Memory B cell (primary cell): Measurements from ENCODE around the gene TRIM63.

ENCODE experiments used
- ATAC-seq: fragments of 150-1000 bp; cut with Tn5 transposase; 2 replicates; pipeline ENCODE4 v1.10.0; 2021; ENCODE audit warnings: low read depth, mild to moderate bottlenecking, moderate library complexity
- DNase-seq, 2 donors: peaks; one replicate each; pipeline ENCODE4 v3.0.0; 2022; ENCODE audit warnings: low spot score in 2 of 2
- H3K27ac Mint-ChIP-seq: one replicate; pipeline ENCODE4 v1.8.0; 2022; ENCODE audit warnings: mild to moderate bottlenecking, moderate library complexity, mixed read lengths
- H3K27me3 Mint-ChIP-seq: one replicate; pipeline ENCODE4 v1.8.0; 2022; ENCODE audit warnings: mixed read lengths
- H3K36me3 Mint-ChIP-seq: one replicate; pipeline ENCODE4 v1.8.0; 2022; ENCODE audit warnings: mild to moderate bottlenecking, mixed read lengths
- H3K4me1 Mint-ChIP-seq: one replicate; pipeline ENCODE4 v1.8.0; 2022; ENCODE audit warnings: mixed read lengths
- H3K4me3 Mint-ChIP-seq: one replicate; pipeline ENCODE4 v1.8.0; 2022; ENCODE audit warnings: mild to moderate bottlenecking, moderate library complexity, mixed read lengths
- H3K9me3 Mint-ChIP-seq: one replicate; pipeline ENCODE4 v1.8.0; 2022; ENCODE audit warnings: mixed read lengths

Gene TRIM63

DNA sequence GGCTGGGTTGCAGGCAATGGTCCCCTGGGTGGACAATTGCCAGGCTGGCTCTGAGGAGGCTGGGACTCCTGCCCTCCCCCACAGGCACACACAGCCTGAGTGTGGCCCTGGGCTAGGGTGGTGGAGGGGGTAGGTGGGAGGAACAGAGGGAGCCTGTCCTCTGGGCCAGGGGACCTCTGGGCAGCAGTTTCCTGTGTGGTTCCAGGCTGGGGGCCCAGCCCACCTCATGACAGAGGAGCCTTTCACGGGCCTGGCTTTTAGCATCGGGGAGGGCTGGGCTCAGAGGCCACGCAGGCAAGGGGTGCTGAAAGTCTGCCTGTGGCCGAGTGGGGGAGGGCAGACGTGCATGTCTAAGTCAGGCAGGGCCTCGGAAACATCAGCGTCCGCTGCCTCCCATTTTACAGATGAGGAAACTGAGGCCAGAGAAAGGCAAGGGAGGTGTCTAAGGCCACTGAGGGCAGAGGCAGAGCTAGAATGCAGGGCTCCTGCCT lies 38.9 kb downstream of the TRIM63 start:
- Mint-ChIP-seq H3K27me3 (peaks cover 8% of the 10 kb centered on the region), H3K36me3 (no peaks in the 10 kb centered on the region), H3K9me3 (no peaks in the 10 kb centered on the region), H3K4me1 (no peaks in the 10 kb centered on the region), H3K4me3 (no peak overlapping the region), H3K27ac (no peak overlapping the region)
- no peak for DNase-seq
- ATAC-seq, result no peak

DNA sequence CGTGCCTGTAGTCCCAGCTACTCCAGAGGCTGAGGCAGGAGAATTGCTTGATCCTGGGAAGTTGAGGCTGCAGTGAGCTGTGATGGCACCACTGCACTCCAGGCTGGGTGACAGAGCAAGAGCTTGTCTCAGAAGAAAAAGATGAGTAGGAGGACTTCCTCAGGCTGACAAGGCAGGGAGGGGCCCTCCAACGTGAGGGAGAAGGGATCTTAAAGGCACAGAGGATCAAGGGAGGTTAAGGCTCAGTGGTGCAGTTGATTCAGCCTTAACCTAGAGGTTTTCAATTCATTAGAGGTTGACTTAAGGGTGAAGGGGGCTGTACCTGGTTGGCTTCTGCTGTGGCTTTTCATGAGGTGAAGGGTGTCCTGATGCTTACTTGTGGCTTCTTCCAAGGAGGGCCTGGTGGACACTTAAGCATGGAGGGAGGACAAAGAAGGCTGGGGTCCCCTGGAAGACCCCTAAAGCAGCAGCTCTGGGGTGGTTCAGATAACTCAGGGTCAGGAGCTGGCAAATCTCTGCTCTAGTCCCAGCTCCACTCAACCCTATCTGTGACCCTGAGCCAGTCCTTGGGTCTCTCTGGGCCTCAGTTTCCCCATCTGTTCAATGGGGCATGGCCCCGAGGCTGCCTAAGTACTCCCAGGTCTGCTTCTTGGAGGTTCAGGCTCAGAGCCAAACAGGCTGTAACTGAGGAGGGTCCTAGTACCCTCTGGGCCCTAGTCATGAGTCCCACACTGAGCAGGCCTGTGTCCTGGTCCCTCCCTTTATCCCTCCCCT lies 39.5 kb downstream of the TRIM63 start:
- H3K27me3 Mint-ChIP-seq, result peaks cover 8% of the 10 kb centered on the region
- no peaks in the 10 kb centered on the region for H3K36me3 Mint-ChIP-seq
- H3K4me1 Mint-ChIP-seq, result no peaks in the 10 kb centered on the region
- no peak overlapping the region for H3K4me3 Mint-ChIP-seq
- DNase-seq, result no peak
- no peaks in the 10 kb centered on the region for H3K9me3 Mint-ChIP-seq
- no peak overlapping the region for H3K27ac Mint-ChIP-seq
- ATAC-seq, result no peak

DNA sequence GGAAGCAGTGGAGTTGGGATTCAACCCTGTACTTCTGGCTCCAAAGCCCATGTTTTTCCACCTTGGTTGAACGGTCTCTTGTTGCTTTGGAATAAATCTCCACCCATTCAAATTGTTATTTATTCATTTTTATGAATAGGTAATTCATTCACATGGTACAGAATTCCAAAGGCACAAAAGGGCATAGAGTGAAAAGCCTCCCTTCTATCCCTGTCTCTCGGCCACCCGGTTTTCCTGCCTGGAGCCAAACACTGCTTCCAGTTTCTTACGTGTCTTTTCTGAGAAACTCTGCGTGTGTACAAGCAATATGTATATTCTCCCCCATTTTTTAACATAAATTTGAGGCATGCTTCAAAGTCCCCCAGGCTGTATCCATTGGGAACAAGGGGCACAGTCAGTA lies 41.9 kb downstream of the TRIM63 start:
- no peak for ATAC-seq
- peaks cover 9% of the 10 kb centered on the region for H3K27me3 Mint-ChIP-seq
- no peak for DNase-seq
- H3K9me3 Mint-ChIP-seq, result no peaks in the 10 kb centered on the region
- H3K4me3 Mint-ChIP-seq, result no peak overlapping the region
- H3K27ac Mint-ChIP-seq, result no peak overlapping the region
- no peaks in the 10 kb centered on the region for H3K4me1 Mint-ChIP-seq
- no peaks in the 10 kb centered on the region for H3K36me3 Mint-ChIP-seq

DNA sequence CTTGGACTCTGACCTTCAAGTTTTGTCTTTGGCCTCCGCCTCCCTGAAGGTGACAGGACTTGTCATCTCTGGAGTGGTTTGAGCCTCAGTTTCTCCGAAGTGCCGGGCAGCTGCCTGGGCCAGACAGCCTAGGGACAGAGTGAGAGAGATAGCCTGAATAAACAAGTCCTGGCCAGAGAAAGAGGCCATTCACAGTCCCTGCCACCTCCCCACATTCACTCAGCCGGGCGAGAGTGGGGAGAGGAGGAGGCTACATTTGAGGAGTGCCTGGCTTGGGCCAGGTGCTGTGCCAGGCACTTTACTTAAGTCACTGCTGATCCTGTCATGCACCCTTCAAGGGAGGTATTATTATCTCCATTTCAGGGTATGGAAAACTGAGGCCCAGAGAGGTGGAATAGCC lies 42.4 kb downstream of the TRIM63 start:
- H3K4me1 Mint-ChIP-seq, result no peaks in the 10 kb centered on the region
- H3K27me3 Mint-ChIP-seq, result peaks cover 9% of the 10 kb centered on the region
- H3K4me3 Mint-ChIP-seq, result no peak overlapping the region
- no peak for DNase-seq
- H3K36me3 Mint-ChIP-seq, result no peaks in the 10 kb centered on the region
- H3K27ac Mint-ChIP-seq, result no peak overlapping the region
- no peaks in the 10 kb centered on the region for H3K9me3 Mint-ChIP-seq
- no peak for ATAC-seq

DNA sequence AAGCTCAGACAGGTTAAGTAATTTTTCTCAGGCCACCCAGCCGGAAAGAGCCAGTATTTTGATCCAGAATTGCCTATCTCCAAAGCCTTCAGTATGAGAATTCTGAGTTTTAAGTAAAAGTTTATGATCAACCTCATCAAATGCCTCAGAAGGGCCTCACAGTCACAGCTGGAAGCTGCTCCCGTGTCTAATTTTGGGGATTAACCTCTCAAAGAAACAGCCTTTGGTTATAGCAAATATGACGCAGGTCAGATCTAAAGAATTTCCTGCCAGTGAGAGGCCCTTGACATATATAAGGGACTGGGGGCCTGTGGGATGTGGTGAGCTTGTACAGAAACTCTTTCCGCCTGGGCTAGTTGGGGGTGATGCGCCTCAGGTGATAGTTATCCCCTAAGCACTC lies 43.6 kb downstream of the TRIM63 start:
- H3K36me3 Mint-ChIP-seq, result no peaks in the 10 kb centered on the region
- H3K4me1 Mint-ChIP-seq, result no peaks in the 10 kb centered on the region
- H3K27ac Mint-ChIP-seq, result no peak overlapping the region
- H3K9me3 Mint-ChIP-seq, result no peaks in the 10 kb centered on the region
- DNase-seq (no peak), ATAC-seq (no peak)
- no peak overlapping the region for H3K4me3 Mint-ChIP-seq
- peaks cover 6% of the 10 kb centered on the region for H3K27me3 Mint-ChIP-seq

DNA sequence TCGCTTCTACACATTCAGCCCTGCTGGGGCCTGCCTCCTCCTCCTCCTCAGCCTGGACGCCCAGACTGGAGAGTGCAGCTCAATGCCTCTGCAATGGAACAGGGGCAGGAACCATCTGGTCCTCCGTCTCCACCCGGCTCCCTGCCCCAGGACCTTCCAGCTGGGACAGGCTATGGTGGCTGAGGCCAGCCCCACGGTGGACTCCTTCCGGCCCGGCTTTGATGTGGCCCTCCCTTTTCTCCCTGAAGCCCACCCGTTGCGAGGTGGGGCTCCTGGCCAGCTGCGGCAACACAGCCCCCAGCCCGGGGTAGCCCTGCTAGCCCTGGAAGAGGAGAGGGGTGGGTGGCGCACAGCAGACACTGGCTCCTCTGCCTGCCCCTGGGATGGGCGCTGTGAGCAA lies 44.4 kb downstream of the TRIM63 start:
- H3K9me3 Mint-ChIP-seq, result no peaks in the 10 kb centered on the region
- DNase-seq (no peak), ATAC-seq (no peak)
- peaks cover 6% of the 10 kb centered on the region for H3K27me3 Mint-ChIP-seq
- no peaks in the 10 kb centered on the region for H3K4me1 Mint-ChIP-seq
- no peaks in the 10 kb centered on the region for H3K36me3 Mint-ChIP-seq
- no peak overlapping the region for H3K27ac Mint-ChIP-seq
- H3K4me3 Mint-ChIP-seq, result no peak overlapping the region

DNA sequence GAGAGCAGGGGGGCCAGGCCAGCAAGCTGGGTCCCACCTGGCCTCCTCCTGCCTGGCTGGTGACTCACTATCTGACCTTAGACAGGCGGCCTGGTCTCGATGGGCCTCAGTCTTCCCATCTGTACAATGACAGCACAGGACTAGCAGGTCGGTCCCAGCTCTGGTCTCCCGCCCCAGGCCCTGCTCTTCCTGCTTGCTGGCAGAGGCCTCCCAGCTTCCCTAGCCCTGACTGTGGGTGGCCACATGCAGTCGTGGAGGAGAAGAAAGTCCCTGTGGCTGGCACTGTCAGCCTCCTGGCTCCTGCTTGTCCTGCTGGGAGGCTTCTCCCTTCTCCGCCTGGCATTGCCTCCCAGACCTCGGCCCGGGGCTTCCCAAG lies 45.0 kb downstream of the TRIM63 start:
- DNase-seq, result no peak
- no peak for ATAC-seq
- Mint-ChIP-seq H3K27ac (no peak overlapping the region), H3K36me3 (no peaks in the 10 kb centered on the region), H3K4me3 (no peak overlapping the region), H3K4me1 (no peaks in the 10 kb centered on the region), H3K9me3 (no peaks in the 10 kb centered on the region), H3K27me3 (peaks cover 4% of the 10 kb centered on the region)

DNA sequence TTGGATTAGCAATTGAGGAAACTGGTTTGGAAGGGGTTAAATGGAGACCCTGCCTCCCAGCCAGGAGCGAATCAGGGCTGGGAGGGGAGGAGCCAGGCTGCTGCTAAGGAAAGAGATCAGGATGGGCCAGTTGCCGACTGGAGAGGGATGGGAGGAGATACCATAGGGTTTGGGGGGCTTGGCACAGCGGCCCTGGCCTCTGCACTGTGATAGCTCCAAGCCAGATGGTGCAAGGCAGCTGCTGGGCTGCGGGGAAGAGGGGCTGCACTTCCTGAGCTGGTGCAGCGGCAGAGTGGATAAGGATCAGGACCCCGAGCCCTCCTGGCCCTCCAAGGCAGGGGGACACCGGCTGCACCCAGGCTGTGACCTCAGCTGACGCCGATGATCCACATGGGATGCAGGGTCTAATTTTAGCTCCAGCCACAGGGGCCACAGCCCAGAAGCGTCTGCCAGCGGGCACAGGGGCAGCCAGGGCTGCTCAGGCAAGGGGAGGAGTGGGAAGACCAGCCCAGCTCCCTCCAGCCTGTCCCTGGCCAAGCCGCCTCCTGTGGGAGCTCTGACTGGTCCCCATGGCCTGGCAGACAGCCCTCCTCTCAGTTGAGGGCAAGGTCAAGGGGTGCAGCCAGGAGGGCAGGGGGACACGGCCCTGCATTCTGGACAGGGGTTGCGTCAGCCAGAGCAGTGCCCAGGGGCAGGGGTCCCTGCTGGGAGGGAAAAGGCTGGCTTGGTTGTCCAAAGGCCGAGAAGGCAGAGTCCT lies 45.6 kb downstream of the TRIM63 start, which contains the start of gene EXTL1:
Gene EXTL1 (plus strand): TSS at position 129 of the 757 bp plus-strand sequence. CDS start 872 bp downstream, outside the sequence.
- no peaks in the 10 kb centered on the region for H3K4me1 Mint-ChIP-seq
- H3K9me3 Mint-ChIP-seq, result no peaks in the 10 kb centered on the region
- DNase-seq, result no peak
- H3K27ac Mint-ChIP-seq, result no peak within 1 kb of the TSS
- ATAC-seq, result no peak
- H3K4me3 Mint-ChIP-seq, result no peak within 1 kb of the TSS
- H3K36me3 Mint-ChIP-seq, result no peaks in the 10 kb centered on the region
- peaks cover 4% of the 10 kb centered on the region for H3K27me3 Mint-ChIP-seq

DNA sequence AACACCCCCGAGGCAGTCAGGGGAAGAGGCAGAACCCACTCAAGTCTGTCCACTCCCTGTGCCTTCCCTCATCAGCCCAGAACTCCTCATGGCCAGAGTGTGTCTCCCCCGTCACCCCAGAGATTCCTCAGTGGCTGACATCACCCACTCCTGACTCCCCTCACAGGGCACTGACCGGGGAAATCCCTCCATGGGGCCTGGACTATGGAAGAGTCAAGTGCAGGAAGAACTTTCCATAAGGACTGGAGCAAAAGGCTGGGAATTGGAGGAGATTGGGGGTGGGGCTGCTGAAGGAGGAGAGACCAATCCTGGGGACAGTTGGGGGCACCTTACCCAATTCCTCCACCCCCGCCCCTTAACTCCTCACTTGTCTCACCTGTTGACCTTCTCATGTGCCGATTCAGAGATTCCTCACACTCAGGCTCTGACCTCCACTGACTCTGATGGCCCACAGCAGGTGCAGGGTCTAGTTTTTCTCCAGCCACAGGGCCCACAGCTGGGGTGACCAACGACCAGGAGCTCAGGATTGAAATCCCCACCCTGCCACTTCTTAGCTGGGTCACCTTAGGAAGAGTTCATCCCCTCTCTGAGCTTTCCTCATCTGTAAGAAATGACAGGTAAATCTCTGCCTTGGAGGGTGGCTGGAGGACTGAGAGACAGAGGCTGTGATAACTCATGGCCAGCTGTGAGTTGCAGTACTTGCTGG lies 46.3 kb downstream of the TRIM63 start:
- Mint-ChIP-seq H3K4me1 (no peaks in the 10 kb centered on the region), H3K36me3 (no peaks in the 10 kb centered on the region)

DNA sequence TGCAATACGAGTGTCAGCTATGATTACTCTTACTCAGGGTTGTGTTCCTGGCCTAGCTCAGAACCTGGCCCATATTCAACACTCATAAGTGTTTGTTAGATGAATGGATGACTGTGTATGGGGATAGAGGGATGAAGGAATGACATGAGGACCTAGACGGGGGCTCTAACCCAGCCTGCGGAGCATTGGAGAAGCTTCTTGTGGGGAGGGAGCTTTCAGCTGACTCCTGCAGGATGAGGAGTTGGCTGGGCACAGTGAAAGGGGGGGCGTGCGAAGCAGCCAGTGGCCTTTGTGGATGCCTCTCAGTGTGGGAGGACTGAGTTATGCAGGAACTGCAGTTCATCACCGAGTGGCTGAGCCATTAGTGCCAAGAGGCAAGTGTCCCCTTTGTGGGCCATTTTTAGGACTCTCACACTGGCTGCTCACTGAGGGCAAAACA lies 47.1 kb downstream of the TRIM63 start:
- Mint-ChIP-seq H3K4me1 (no peaks in the 10 kb centered on the region), H3K4me3 (no peak overlapping the region), H3K9me3 (no peaks in the 10 kb centered on the region), H3K36me3 (no peaks in the 10 kb centered on the region), H3K27me3 (peaks cover 4% of the 10 kb centered on the region), H3K27ac (no peak overlapping the region)
- ATAC-seq, result no peak
- DNase-seq, result no peak

More for the DNA sequence above, 46.3 kb downstream of the TRIM63 start:
- Mint-ChIP-seq H3K4me3 (no peak overlapping the region), H3K9me3 (no peaks in the 10 kb centered on the region), H3K27me3 (peaks cover 4% of the 10 kb centered on the region), H3K27ac (no peak overlapping the region)
- DNase-seq (no peak), ATAC-seq (no peak)

DNA sequence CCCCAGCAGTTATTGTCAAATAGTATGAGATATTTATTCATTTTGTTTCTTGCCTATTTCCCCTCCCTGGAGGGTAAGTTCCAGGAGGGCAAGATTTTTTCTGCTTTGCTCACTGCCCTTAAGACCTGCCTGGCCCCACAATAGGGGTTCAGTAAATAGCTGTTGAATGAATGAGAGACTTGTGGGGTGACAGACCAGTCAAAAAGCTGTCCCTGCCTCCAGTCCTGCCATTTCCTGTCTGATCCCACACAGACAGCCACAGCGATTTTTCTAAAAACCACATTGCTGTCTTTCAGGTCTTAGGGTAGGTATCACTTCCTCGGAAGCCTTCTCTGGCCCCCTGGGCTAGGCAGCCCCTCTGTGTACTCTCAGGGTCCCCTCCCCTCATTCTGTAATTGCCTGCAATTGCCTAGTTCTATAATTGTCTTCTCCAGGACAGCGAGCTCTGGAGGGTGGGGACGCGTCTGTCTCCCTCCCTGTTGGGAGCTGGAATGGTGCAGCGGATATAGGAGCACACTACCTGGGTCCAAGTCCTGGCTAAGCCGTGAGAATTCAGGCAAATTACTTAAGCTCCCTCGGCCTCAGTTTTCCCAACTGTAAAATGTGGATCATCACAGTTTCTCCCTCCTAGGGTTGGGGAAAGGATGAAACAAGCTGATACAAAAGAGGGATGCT lies 47.7 kb downstream of the TRIM63 start:
- Mint-ChIP-seq H3K27me3 (peaks cover 4% of the 10 kb centered on the region), H3K27ac (no peak overlapping the region), H3K9me3 (no peaks in the 10 kb centered on the region), H3K4me3 (no peak overlapping the region), H3K4me1 (no peaks in the 10 kb centered on the region), H3K36me3 (no peaks in the 10 kb centered on the region)
- no peak for ATAC-seq
- no peak for DNase-seq

DNA sequence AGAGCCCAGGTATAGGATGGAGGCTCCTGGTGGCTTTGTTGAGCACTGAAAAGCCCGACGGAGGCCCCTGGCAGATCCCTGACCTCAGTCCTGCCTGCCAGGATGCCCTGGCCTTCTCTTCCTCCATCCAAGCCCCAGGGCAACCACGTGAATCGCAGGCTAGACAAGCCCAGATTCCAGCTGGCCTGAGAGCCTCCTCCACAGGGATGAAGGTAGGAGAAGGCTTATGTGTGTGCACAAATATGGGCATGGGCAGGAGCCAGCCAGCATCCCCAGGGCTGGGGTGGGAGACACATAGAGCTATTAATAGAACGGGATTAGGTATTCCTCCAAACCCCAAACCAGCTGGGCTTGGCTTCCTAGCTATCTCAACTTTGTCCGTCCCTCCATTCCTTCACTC lies 49.8 kb downstream of the TRIM63 start:
- no peaks in the 10 kb centered on the region for H3K36me3 Mint-ChIP-seq
- H3K27me3 Mint-ChIP-seq, result peaks cover 4% of the 10 kb centered on the region
- no peak for ATAC-seq
- H3K4me3 Mint-ChIP-seq, result no peak overlapping the region
- no peaks in the 10 kb centered on the region for H3K4me1 Mint-ChIP-seq
- DNase-seq, result no peak
- no peaks in the 10 kb centered on the region for H3K9me3 Mint-ChIP-seq
- no peak overlapping the region for H3K27ac Mint-ChIP-seq

DNA sequence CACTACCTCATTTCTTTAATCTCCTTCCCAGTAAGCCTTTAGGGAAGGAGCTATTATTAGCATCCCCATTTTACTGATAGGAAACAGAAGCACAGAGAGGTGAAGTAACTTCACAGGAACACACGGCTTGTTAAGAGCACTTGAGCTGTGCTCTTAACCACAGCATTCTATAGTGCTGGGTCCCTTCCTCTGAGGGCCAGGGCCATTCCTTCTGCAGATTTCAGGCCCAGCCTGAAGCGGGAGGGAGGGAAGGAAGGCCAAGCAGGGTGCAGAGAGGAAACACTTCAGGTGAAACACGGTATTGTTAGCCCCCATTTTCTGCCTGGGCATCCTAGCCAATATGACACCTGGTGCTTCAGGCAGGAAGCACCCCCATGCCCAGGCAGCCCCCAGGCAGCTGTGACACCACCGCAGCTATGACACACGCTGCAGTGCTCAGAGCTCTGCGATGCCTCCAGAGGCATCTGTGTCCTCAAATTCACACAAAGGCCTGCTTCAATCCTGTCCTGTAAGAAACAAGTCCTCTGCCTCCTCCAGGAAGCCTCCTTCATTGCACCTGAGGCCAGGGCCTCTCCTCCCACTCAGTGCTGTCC lies 50.4 kb downstream of the TRIM63 start:
- DNase-seq (no peak), ATAC-seq (no peak)

More for the DNA sequence above, 50.4 kb downstream of the TRIM63 start:
- H3K4me1 Mint-ChIP-seq, result no peaks in the 10 kb centered on the region
- no peak overlapping the region for H3K27ac Mint-ChIP-seq
- H3K9me3 Mint-ChIP-seq, result no peaks in the 10 kb centered on the region
- no peaks in the 10 kb centered on the region for H3K36me3 Mint-ChIP-seq
- H3K27me3 Mint-ChIP-seq, result peaks cover 4% of the 10 kb centered on the region
- no peak overlapping the region for H3K4me3 Mint-ChIP-seq
